HEK293 (cell line): Measurements from ENCODE around the gene COL1A1.

Source experiments
- BCL11A ChIP-seq: fragments of 450-650 bp; formaldehyde crosslinking; IDR thresholded peaks from 2 replicates; pipeline ENCODE4 v1.5.1; 2016; ENCODE audit warnings: low read depth, missing biosample characterization, missing genetic modification characterization
- CTCF ChIP-seq: fragments of 450-650 bp; formaldehyde crosslinking; IDR thresholded peaks from 2 replicates; pipeline ENCODE4 v1.5.1; 2016; ENCODE audit warnings: missing biosample characterization, missing genetic modification characterization
- PRDM4 ChIP-seq: fragments of 450-650 bp; formaldehyde crosslinking; IDR thresholded peaks from 2 replicates; pipeline ENCODE4 v1.5.1; 2017; ENCODE audit warnings: missing biosample characterization, missing genetic modification characterization
- REPIN1 ChIP-seq: fragments of 450-650 bp; formaldehyde crosslinking; IDR thresholded peaks from 2 replicates; pipeline ENCODE4 v1.5.1; 2017; ENCODE audit warnings: missing biosample characterization, missing genetic modification characterization, low read depth
- ZNF114 ChIP-seq: fragments of 450-650 bp; formaldehyde crosslinking; IDR thresholded peaks from 2 replicates; pipeline ENCODE4 v1.5.0; 2017; ENCODE audit warnings: missing biosample characterization, missing genetic modification characterization
- ZNF704 ChIP-seq: fragments of 450-650 bp; formaldehyde crosslinking; IDR thresholded peaks from 2 replicates; pipeline ENCODE4 v1.5.1; 2016; ENCODE audit warnings: missing biosample characterization, missing genetic modification characterization
- ZNF707 ChIP-seq: fragments of 450-650 bp; formaldehyde crosslinking; IDR thresholded peaks from 2 replicates; pipeline ENCODE4 v1.5.1; 2016; ENCODE audit warnings: missing biosample characterization, missing genetic modification characterization
- ZNF785 ChIP-seq: fragments of 450-650 bp; formaldehyde crosslinking; IDR thresholded peaks from 2 replicates; pipeline ENCODE4 v1.5.1; 2016; ENCODE audit warnings: missing biosample characterization, missing genetic modification characterization

- no peak for TF ChIP-seq CTCF (tag by site-specific recombination)
- no peak for TF ChIP-seq ZNF704 (tag by site-specific recombination)
- TF ChIP-seq PRDM4 (tag by site-specific recombination) = no peak
- TF ChIP-seq ZNF707 = no peak
- no peak for TF ChIP-seq ZNF785 (tag by site-specific recombination)
- no peak for TF ChIP-seq ZNF114
- TF ChIP-seq BCL11A (tag by site-specific recombination) = no peak
- no peak for TF ChIP-seq REPIN1 (tag by site-specific recombination)
Observed at GRCh38 chr17:50184611-50185398, 16.6 kb downstream of the COL1A1 start.
